ENCODE data around the gene DNAAF2. TPM values are rescaled to one million over a fixed set of nuclear protein-coding genes. Genes with fewer than 3 reads are reported as not detected.

DNAAF2 gene
- total RNA-seq, 1 donor: 9.8 TPM

DNA sequence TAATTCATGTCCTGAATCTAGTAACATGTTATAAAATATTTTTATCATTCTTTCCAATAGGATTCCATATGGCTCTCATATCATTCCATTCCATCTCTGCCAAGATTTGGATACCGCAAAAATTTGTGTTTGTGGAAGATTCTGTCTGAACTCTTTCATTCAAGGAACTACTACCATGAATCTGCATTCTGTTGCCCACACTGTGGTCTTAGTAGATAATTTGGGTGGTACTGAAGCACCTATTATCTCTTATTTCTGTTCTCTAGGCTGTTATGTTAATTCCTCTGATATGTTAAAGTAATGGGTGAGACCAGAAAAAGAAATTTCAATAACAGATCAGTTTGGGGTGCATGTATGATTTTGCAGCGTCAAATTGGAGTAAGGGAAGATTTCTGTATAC is 20.8 kb downstream of the DNAAF2 start:
- Histone ChIP-seq H2AFZ (ENCODE audit: low read length) (no peak overlapping the region), H3K79me2 (ENCODE audit: insufficient read depth, low read length) (peaks cover 12% of the 10 kb centered on the region), H3K4me2 (ENCODE audit: insufficient read depth, low read length) (no peak overlapping the region), H3K36me3 (ENCODE audit: insufficient read depth, low read length) (peaks cover 23% of the 10 kb centered on the region), H3K4me1 (ENCODE audit: insufficient read depth, low read length) (peaks cover 26% of the 10 kb centered on the region), H3K27me3 (ENCODE audit: insufficient read depth, low read length) (no peaks in the 10 kb centered on the region), H3K4me3 (ENCODE audit: insufficient read depth, low read length) (no peak overlapping the region), H3K9me3 (ENCODE audit: low read depth, low read length) (no peaks in the 10 kb centered on the region), H4K20me1 (ENCODE audit: insufficient read depth, low read length) (peaks cover 14% of the 10 kb centered on the region), H3K27ac (ENCODE audit: low read depth, low read length) (no peak overlapping the region)
- TF ChIP-seq, protein P1, sequence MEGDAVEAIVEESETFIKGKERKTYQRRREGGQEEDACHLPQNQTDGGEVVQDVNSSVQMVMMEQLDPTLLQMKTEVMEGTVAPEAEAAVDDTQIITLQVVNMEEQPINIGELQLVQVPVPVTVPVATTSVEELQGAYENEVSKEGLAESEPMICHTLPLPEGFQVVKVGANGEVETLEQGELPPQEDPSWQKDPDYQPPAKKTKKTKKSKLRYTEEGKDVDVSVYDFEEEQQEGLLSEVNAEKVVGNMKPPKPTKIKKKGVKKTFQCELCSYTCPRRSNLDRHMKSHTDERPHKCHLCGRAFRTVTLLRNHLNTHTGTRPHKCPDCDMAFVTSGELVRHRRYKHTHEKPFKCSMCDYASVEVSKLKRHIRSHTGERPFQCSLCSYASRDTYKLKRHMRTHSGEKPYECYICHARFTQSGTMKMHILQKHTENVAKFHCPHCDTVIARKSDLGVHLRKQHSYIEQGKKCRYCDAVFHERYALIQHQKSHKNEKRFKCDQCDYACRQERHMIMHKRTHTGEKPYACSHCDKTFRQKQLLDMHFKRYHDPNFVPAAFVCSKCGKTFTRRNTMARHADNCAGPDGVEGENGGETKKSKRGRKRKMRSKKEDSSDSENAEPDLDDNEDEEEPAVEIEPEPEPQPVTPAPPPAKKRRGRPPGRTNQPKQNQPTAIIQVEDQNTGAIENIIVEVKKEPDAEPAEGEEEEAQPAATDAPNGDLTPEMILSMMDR (IDR thresholded peaks at IDR 0.05; ENCODE audit: extremely low read depth, low read depth, low read length): no peak
- no peak for DNase-seq (ENCODE audit: insufficient read length, low spot score, missing footprints)

DNA sequence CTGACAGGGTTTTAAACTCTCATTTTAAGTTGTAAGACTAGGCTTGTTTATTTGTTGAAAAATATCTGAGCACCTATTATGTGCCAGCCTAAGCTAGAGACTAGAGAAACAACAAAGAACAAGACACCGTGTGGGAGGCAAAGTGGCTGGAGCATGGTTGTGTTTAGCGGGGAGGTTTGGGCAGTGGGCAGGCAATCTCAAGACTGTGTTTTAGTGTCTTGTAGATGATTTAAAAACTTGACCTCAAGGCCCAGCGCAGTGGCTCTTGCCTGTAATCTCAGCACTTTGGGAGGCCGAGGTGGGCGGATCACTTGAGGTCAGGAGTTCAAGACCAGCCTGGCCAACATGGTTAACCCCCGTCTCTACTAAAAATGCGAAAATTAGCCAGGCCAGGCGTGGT is 22.4 kb downstream of the DNAAF2 start:
- TF ChIP-seq, protein P1 (IDR thresholded peaks at IDR 0.05; ENCODE audit: extremely low read depth, low read depth, low read length): no peak
- Histone ChIP-seq H3K4me1 (ENCODE audit: insufficient read depth, low read length) (peaks cover 12% of the 10 kb centered on the region), H3K79me2 (ENCODE audit: insufficient read depth, low read length) (peaks cover 3% of the 10 kb centered on the region), H3K4me3 (ENCODE audit: insufficient read depth, low read length) (no peak overlapping the region), H3K36me3 (ENCODE audit: insufficient read depth, low read length) (peaks cover 13% of the 10 kb centered on the region), H3K4me2 (ENCODE audit: insufficient read depth, low read length) (no peak overlapping the region), H3K9me3 (ENCODE audit: low read depth, low read length) (no peaks in the 10 kb centered on the region), H3K27me3 (ENCODE audit: insufficient read depth, low read length) (no peaks in the 10 kb centered on the region), H3K27ac (ENCODE audit: low read depth, low read length) (no peak overlapping the region), H4K20me1 (ENCODE audit: insufficient read depth, low read length) (peaks cover 1% of the 10 kb centered on the region), H2AFZ (ENCODE audit: low read length) (no peak overlapping the region)
- no peak for DNase-seq (ENCODE audit: insufficient read length, low spot score, missing footprints)

GRCh38 chr14:49612251-49612650 is 22.8 kb downstream of the DNAAF2 start:
- Histone ChIP-seq H3K79me2 (ENCODE audit: insufficient read depth, low read length) (peaks cover 6% of the 10 kb centered on the region), H3K27me3 (ENCODE audit: insufficient read depth, low read length) (no peaks in the 10 kb centered on the region), H4K20me1 (ENCODE audit: insufficient read depth, low read length) (no peaks in the 10 kb centered on the region), H3K9me3 (ENCODE audit: low read depth, low read length) (no peaks in the 10 kb centered on the region), H3K27ac (ENCODE audit: low read depth, low read length) (no peak overlapping the region), H2AFZ (ENCODE audit: low read length) (no peak overlapping the region), H3K4me3 (ENCODE audit: insufficient read depth, low read length) (no peak overlapping the region), H3K36me3 (ENCODE audit: insufficient read depth, low read length) (peaks cover 13% of the 10 kb centered on the region), H3K4me2 (ENCODE audit: insufficient read depth, low read length) (no peak overlapping the region), H3K4me1 (ENCODE audit: insufficient read depth, low read length) (peaks cover 7% of the 10 kb centered on the region)
- DNase-seq (ENCODE audit: insufficient read length, low spot score, missing footprints): no peak
- TF ChIP-seq, protein P1 (IDR thresholded peaks at IDR 0.05; ENCODE audit: extremely low read depth, low read depth, low read length): no peak

DNA sequence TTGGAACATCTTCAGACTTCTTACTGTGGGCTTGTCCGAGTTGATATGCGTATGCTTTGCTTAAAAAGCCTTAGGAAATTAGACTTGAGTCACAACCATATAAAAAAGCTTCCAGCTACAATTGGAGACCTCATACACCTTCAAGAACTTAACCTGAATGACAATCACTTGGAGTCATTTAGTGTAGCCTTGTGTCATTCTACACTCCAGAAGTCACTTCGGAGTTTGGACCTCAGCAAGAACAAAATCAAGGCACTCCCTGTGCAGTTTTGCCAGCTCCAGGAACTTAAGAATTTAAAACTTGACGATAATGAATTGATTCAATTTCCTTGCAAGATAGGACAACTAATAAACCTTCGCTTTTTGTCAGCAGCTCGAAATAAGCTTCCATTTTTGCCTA is 27.5 kb downstream of the DNAAF2 start:
- TF ChIP-seq, protein P1 (IDR thresholded peaks at IDR 0.05; ENCODE audit: extremely low read depth, low read depth, low read length): no peak
- H3K4me3 ChIP-seq (ENCODE audit: insufficient read depth, low read length): no peak overlapping the region

More for the DNA sequence above, 27.5 kb downstream of the DNAAF2 start:
- H4K20me1 ChIP-seq (ENCODE audit: insufficient read depth, low read length): no peaks in the 10 kb centered on the region
- H3K4me2 ChIP-seq (ENCODE audit: insufficient read depth, low read length): no peak overlapping the region
- H3K4me1 ChIP-seq (ENCODE audit: insufficient read depth, low read length): no peaks in the 10 kb centered on the region
- peak; percentile 46 for DNase-seq (ENCODE audit: insufficient read length, low spot score, missing footprints)
- H3K36me3 ChIP-seq (ENCODE audit: insufficient read depth, low read length): peaks cover 12% of the 10 kb centered on the region
- no peak overlapping the region for H3K27ac ChIP-seq (ENCODE audit: low read depth, low read length)
- no peaks in the 10 kb centered on the region for H3K27me3 ChIP-seq (ENCODE audit: insufficient read depth, low read length)
- H2AFZ ChIP-seq (ENCODE audit: low read length): no peak overlapping the region
- H3K79me2 ChIP-seq (ENCODE audit: insufficient read depth, low read length): peaks cover 8% of the 10 kb centered on the region
- no peaks in the 10 kb centered on the region for H3K9me3 ChIP-seq (ENCODE audit: low read depth, low read length)

Data from osteoblast (primary cell).